Esophagus mucosa (tissue), 1 donor: ENCODE measurements around the gene NPTX1. TPM values are rescaled to one million over a fixed set of nuclear protein-coding genes. Genes with fewer than 3 reads are reported as not detected.

Experiments
- ATAC-seq: fragments of 200-7000 bp; cut with Tn5 transposase; one replicate; pipeline ENCODE4 v1.9.1; 2020
- total RNA-seq: library from RNA; stranded (reverse); gene quantifications from one replicate; pipeline ENCODE4 v1.2.4, GENCODE V29; 2023
- donor health status: DM: yes; HTN: yes; CAD: no.

Gene NPTX1
- total RNA-seq, 1 donor from 2014 or later = not detected

DNA sequence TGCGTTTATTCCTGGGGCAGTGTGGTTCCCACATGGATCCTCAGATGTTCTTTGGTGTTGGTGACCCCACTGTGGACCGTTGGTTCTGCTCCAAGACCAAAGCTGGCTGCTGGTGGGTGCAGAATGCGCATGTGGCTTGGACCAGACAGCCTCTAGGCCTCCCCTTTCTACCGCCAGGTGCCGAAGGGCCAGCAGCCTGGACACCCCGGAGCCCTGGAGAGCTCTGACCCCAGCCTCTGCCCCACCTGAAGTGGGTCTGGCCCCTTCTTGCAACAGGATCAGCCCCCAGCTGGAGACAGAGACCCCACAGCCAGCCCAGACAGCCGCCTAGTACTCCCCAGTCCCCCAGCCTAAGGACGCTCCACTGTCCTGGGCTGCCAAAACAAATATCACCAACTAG is 18.4 kb downstream of the NPTX1 start:
- ATAC-seq = no peak

GRCh38 chr17:80457236-80457856 is 19.1 kb downstream of the NPTX1 start:
- ATAC-seq = no peak

- ATAC-seq = no peak
These were observed 19.8 kb downstream of the NPTX1 start for GRCh38 chr17:80456465-80457235.

GRCh38 chr17:80455784-80456183 is 20.6 kb downstream of the NPTX1 start:
- ATAC-seq = no peak

DNA sequence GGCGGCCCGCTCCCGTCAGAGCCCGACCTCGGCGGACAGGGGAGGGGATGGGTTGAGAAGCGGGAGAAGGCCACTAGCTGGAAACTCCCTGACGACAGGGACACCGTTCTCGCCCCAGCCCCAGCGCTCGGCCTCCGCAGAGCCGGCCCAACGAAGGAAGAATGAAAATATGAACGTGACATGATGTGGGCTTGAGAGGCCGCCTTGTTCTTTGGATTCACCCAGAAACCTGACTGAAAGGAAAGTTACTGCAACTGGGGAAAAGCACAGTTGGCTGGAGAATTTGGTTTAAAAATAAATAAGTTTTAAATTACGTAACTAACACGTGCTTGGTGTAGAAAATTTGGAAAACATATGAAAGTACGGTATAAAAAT is 21.1 kb downstream of the NPTX1 start:
- ATAC-seq = peak; percentile 7

GRCh38 chr17:80454557-80455335 is 21.7 kb downstream of the NPTX1 start:
- peak; percentile 94 for ATAC-seq

DNA sequence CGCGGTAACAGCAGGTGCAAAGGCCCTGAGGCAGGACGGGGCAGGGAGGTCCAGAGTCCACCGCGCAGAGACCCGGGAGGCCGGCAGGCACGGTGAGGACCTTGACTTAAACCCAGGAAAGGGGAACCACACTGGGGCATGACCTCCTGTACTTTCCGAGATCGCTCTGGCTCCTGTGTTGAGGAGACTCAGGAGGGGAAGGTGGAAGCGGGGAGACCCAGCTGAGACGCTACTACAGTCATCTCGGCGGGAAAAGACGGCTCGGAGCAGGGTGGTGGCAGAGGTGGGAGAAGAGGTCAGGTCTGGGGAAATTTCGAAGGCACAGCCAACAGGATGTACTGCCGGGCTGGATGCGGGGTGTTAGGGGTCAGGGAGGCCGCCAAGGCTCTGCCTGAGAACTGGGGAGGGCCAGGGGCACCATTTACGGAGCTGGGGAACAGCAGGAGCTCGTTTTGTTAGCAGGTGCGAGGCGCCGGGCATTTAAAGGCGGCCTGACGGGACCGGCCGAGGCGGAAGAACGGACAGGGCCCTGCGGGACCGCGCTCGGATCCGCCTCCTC is 22.3 kb downstream of the NPTX1 start:
- ATAC-seq = peak; percentile 1

DNA sequence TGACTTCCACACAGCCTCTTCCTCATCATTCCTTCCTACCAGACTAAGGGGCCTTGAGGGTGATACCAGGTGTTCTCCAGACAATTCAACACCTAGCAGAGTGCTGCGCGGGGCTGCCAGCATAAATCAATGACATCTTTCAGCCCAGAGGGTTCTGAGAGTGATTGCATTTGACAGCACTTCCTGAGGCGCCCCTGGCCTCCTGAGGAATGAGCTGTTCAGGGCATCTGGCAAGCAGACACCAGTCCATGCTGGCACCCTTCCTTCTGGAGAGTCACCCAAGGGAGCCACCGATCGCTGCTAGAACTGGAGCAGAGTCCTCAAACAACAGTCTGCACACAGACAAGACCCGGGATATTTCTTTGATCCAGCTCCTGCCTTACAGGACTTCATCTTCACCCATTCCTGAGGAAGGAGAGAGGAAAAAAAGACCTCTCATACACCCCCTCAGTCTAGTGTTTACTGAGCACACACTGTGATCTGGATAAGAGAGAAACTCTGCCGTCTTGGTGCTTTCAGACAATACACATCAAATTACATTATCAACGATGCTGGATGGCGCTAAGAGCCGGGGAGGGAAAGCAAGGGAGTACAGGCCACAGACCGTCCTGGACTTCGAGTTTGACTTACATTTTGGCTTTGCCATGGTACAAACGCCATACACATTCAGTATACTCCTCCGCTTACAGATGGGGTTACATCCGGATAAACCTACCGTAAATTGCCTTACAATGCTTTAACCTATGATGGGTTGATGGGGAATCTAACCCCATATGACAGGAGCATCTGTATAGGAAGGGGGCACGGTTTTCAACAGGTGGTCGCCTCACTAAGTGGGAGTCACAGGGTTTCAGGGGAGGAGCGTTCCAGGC is 23.0 kb downstream of the NPTX1 start:
- no peak for ATAC-seq

DNA sequence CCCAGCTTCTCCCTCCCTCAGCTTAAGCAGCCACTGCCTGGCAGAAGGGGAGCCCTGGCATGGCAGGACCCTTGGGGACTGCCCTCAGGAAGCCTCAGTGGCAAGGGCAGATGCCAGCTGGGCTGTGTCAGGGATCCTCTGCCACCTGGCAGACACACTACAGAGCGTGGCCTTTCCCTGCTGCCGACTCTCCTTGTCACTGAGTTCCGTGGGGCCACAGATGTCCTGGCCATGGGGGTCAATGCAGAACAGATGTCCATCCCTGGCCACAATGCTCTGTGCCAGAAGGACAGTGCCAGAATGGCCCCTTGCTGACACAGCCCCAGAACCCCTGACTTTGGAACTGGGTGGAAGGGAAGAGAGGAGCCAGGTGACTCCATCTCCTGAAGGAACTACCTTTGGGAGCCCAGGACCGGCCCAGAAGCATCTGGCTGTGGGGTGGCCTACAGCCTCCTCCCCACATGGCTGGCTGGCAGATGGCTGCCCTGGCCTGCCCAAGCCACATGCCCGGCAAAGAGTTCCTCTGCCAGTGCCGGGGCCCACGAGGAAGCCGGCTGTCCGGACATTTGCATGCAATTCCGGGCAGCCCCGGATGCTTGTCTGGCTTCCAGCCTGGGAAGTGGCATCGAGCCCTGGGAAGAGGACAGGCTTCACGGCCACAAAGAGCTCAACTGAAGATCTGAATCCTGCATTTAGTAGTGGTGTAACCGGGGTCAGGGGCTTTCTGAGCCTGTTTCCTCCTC is 24.1 kb downstream of the NPTX1 start:
- no peak for ATAC-seq

GRCh38 chr17:80451104-80451775 is 25.2 kb downstream of the NPTX1 start:
- no peak for ATAC-seq

GRCh38 chr17:80449930-80450576 is 26.4 kb downstream of the NPTX1 start:
- no peak for ATAC-seq

GRCh38 chr17:80449194-80449929 is 27.0 kb downstream of the NPTX1 start:
- ATAC-seq = no peak

- ATAC-seq = no peak
These were observed 28.6 kb downstream of the NPTX1 start for GRCh38 chr17:80447790-80448189.

- no peak for ATAC-seq
These were observed 29.6 kb downstream of the NPTX1 start for GRCh38 chr17:80446645-80447405.

GRCh38 chr17:80445726-80446110 is 30.7 kb downstream of the NPTX1 start:
- ATAC-seq = no peak

- no peak for ATAC-seq
These were observed 31.2 kb downstream of the NPTX1 start for GRCh38 chr17:80445007-80445725.

- ATAC-seq = no peak
These were observed 31.8 kb downstream of the NPTX1 start for GRCh38 chr17:80444644-80444979.

GRCh38 chr17:80443916-80444643 is 32.3 kb downstream of the NPTX1 start:
- ATAC-seq = no peak
